Kidney (tissue), 22 donors: ENCODE measurements around the gene PHF2. TPM values are rescaled to one million over a fixed set of nuclear protein-coding genes. Genes with fewer than 3 reads are reported as not detected.

Experiments used
- DNase-seq, 5 donors: peaks; one replicate each; pipeline ENCODE4 v3.0.0-alpha.2; 2013 to 2020
- FAIRE-seq: peaks from 2 replicates; lab custom pipeline; 2012; peaks lifted over from hg19 to GRCh38; lab: Jason Lieb, UNC
- H3K27ac ChIP-seq, 2 donors: one replicate each; pipeline ENCODE4 v1.7.0; 2013; ENCODE audit warnings: low read depth in 2 of 2, low read length in 2 of 2, inconsistent platforms in 1 of 2
- H3K27me3 ChIP-seq: one replicate; pipeline ENCODE4 v1.7.1; 2013; ENCODE audit warnings: low read length, inconsistent platforms; ENCODE audit not compliant: control insufficient read depth, insufficient read depth
- H3K36me3 ChIP-seq, 3 donors: one replicate each; pipeline versions ENCODE4 v1.7.0 to v1.7.1; 2013; ENCODE audit warnings: low read length in 3 of 3, control low read depth in 1 of 3, inconsistent platforms in 1 of 3; ENCODE audit not compliant: insufficient read depth in 3 of 3, control insufficient read depth in 2 of 3
- H3K4me1 ChIP-seq, 3 donors: one replicate each; pipeline versions ENCODE4 v1.7.0 to v1.7.1; 2013; ENCODE audit warnings: low read length in 3 of 3, inconsistent platforms in 1 of 3, low read depth in 1 of 3; ENCODE audit not compliant: control insufficient read depth in 2 of 3, insufficient read depth in 2 of 3
- H3K4me3 ChIP-seq, 3 donors: one replicate each; pipeline versions ENCODE4 v1.7.0 to v1.8.1; 2013; ENCODE audit warnings: low read length in 3 of 3, control low read depth in 1 of 3, inconsistent platforms in 1 of 3
- H3K9ac ChIP-seq, 3 donors: one replicate each; pipeline versions ENCODE4 v1.7.0 to v1.7.1; 2013; ENCODE audit warnings: low read length in 3 of 3, control low read depth in 1 of 3, inconsistent platforms in 1 of 3
- H3K9me3 ChIP-seq, 3 donors: one replicate each; pipeline versions ENCODE4 v1.7.0 to v1.7.1; 2013; ENCODE audit warnings: low read length in 3 of 3, control low read depth in 1 of 3, inconsistent platforms in 1 of 3; ENCODE audit not compliant: control insufficient read depth in 2 of 3, insufficient read depth in 1 of 3
- CTCF ChIP-seq: IDR thresholded peaks from 3 replicates; pipeline ENCODE4 v1.5.1; 2012; ENCODE audit warnings: mild to moderate bottlenecking, moderate library complexity, borderline replicate concordance; ENCODE audit not compliant: insufficient read depth; ENCODE audit errors: extremely low read depth
- intact Hi-C: fragments of 100-400 bp; cut with DNase I; formaldehyde crosslinking; loops from one replicate; pipeline ENCODE4 v1.11.1; 2022
- long read RNA-seq, 10 donors: library from polyadenylated mRNA in 1 of 10; unstranded in 1 of 10; transcript quantifications; one replicate each; pipeline ENCODE4 v2.0.0 and lab custom pipeline, GENCODE V29; 2021 to 2026
- polyA plus RNA-seq: library from polyadenylated mRNA; stranded (reverse); fragments of 350-450 nt; fragmentation: Illumina TruSeq; extraction: RNeasy Lipid Tissue Mini Kit (QIAGEN cat#74804); gene quantifications from one replicate; pipeline ENCODE4 v1.2.3, GENCODE V29; 2014; ENCODE audit warnings: low read depth, low replicate concordance; ENCODE audit not compliant: insufficient read depth
- total RNA-seq: library from RNA; stranded (reverse); fragmentation: NEBNext Ultra II Directional; extraction: Animal tissue kit (Norgen Biotek cat#: 25700); gene quantifications from one replicate; pipeline ENCODE4 v1.2.1, GENCODE V29; 2021
- donor health status: control.
- donor health status: control.
- donor health status: control.
- donor health status: control.
- donor health status: control.
- donor health status: DM: yes; HTN: yes; CAD: no.
- donor health status: Normal renal cell carcinoma (clear cell type).

PHF2 gene
- 30.7 TPM for total RNA-seq
- polyA plus RNA-seq: 10.2 TPM
- long read RNA-seq, donor 1, partial matches to known transcripts: 19 of 19 reads
- long read RNA-seq, donor 1, other reads (novel, unspliced or antisense): 0 of 19 reads
- long read RNA-seq, donor 2, full-length matches to known transcripts: 1 of 1 reads
- long read RNA-seq, donor 2, partial matches to known transcripts: 0 of 1 reads
- long read RNA-seq, donor 2, other reads (novel, unspliced or antisense): 0 of 1 reads
- long read RNA-seq, donor 3: 0 reads
- long read RNA-seq, donor 4: 0 reads
- long read RNA-seq, donor 5: 0 reads
- long read RNA-seq, donor 6: 0 reads
- long read RNA-seq, donor 7, partial matches to known transcripts: 15 of 23 reads
- long read RNA-seq, donor 7, other reads (novel, unspliced or antisense): 8 of 23 reads
- long read RNA-seq, donor 8, partial matches to known transcripts: 16 of 16 reads
- long read RNA-seq, donor 8, other reads (novel, unspliced or antisense): 0 of 16 reads
- long read RNA-seq, donor 9, partial matches to known transcripts: 5 of 5 reads
- long read RNA-seq, donor 9, other reads (novel, unspliced or antisense): 0 of 5 reads
- long read RNA-seq, donor 10: 0 reads

GRCh38 chr9:93576258-93577077, at the start of gene PHF2:
Gene PHF2 (plus strand): TSS chr9:93576584. CDS start chr9:93576774, 190 bp downstream.
- intact Hi-C loops: no loop called here
- no peak for TF ChIP-seq CTCF
- DNase-seq (peak in 4 of 5 donors; percentile 28 to 81 (median 49)), FAIRE-seq (no peak)
- Histone ChIP-seq H3K4me3 (peak within 1 kb of the TSS; percentile 68 to 84 (median 78)), H3K36me3 (no peaks in the 10 kb centered on the region), H3K27ac (peak within 1 kb of the TSS; percentile 87 to 90), H3K9ac (peak within 1 kb of the TSS; percentile 35 to 87 (median 83)), H3K9me3 (no peaks in the 10 kb centered on the region), H3K4me1 (peaks cover 0 to 29% (median 11%) of the 10 kb centered on the region in 3 donors), H3K27me3 (no peaks in the 10 kb centered on the region)

GRCh38 chr9:93531374-93531773, 45.0 kb upstream of the PHF2 start:
- no peaks in the 10 kb centered on the region for H3K9me3 ChIP-seq
- intact Hi-C loops: no loop called here
- no peak overlapping the region for H3K9ac ChIP-seq
- FAIRE-seq (no peak), DNase-seq (no peak)
- H3K4me3 ChIP-seq: no peak overlapping the region
- peaks cover 0 to 63% (median 27%) of the 10 kb centered on the region in 3 donors for H3K36me3 ChIP-seq
- no peak for TF ChIP-seq CTCF
- H3K4me1 ChIP-seq: no peaks in the 10 kb centered on the region
- H3K27me3 ChIP-seq: no peaks in the 10 kb centered on the region
- no peak overlapping the region for H3K27ac ChIP-seq

GRCh38 chr9:93532141-93532540, 44.2 kb upstream of the PHF2 start:
- peak in 2 of 5 donors; percentile 21 to 40 for DNase-seq
- FAIRE-seq: no peak
- H3K27ac ChIP-seq: no peak overlapping the region
- no peak for TF ChIP-seq CTCF
- H3K27me3 ChIP-seq: no peaks in the 10 kb centered on the region
- H3K36me3 ChIP-seq: peaks cover 2 to 57% (median 21%) of the 10 kb centered on the region in 3 donors
- H3K9me3 ChIP-seq: no peaks in the 10 kb centered on the region
- no peaks in the 10 kb centered on the region for H3K4me1 ChIP-seq
- no peak overlapping the region for H3K9ac ChIP-seq
- intact Hi-C loops: no loop called here
- H3K4me3 ChIP-seq: no peak overlapping the region
